Fibroblast of mammary gland (primary cell): ENCODE measurements around the gene MYO10.
"Not testable (repeated sequence)": the region's sequence is repeated elsewhere in the genome, so short reads cannot be mapped to it uniquely, and the experiment has no call there.

Experiments used
- DNase-seq: peaks from one replicate; pipeline ENCODE4 v3.0.0-alpha.2; 2010; ENCODE audit warnings: low read depth
- H3K4me3 ChIP-seq: 2 replicates; pipeline ENCODE4 v1.5.1; 2011; ENCODE audit warnings: low read depth, mild to moderate bottlenecking, low read length, moderate library complexity; ENCODE audit not compliant: control insufficient read depth
- TF ChIP-seq, protein P1 (sequence below): conservative IDR thresholded peaks from 2 replicates; pipeline ENCODE4 v1.5.1; 2011; ENCODE audit warnings: low read depth, low read length, inconsistent platforms; ENCODE audit not compliant: control insufficient read depth, insufficient read depth

The MYO10 gene

GRCh38 chr5:16877267-16877935 lies 58.7 kb downstream of the MYO10 start:
- DNase-seq, result no peak
- TF ChIP-seq, protein P1, sequence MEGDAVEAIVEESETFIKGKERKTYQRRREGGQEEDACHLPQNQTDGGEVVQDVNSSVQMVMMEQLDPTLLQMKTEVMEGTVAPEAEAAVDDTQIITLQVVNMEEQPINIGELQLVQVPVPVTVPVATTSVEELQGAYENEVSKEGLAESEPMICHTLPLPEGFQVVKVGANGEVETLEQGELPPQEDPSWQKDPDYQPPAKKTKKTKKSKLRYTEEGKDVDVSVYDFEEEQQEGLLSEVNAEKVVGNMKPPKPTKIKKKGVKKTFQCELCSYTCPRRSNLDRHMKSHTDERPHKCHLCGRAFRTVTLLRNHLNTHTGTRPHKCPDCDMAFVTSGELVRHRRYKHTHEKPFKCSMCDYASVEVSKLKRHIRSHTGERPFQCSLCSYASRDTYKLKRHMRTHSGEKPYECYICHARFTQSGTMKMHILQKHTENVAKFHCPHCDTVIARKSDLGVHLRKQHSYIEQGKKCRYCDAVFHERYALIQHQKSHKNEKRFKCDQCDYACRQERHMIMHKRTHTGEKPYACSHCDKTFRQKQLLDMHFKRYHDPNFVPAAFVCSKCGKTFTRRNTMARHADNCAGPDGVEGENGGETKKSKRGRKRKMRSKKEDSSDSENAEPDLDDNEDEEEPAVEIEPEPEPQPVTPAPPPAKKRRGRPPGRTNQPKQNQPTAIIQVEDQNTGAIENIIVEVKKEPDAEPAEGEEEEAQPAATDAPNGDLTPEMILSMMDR, result no peak
- no peak overlapping the region for H3K4me3 ChIP-seq

DNA sequence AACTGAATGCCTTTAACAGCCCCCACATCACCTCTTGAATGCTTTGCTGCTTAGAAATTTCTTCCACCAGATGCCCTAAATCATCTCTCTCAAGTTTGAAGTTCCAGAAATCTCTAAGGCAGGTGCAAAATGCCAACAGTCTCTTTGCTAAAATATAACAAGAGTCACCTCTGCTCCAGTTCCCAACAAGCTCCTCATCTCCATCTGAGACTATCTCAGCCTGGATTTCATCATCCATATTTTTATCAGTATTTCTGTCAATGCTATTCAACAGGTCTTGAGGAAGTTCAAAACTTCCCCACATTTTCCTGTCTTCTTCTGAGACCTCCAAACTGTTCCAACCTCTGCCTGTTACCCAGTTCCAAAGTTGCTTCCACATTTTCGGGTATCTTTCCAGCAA lies 61.7 kb downstream of the MYO10 start:
- not testable (repeated sequence) for H3K4me3 ChIP-seq, DNase-seq

DNA sequence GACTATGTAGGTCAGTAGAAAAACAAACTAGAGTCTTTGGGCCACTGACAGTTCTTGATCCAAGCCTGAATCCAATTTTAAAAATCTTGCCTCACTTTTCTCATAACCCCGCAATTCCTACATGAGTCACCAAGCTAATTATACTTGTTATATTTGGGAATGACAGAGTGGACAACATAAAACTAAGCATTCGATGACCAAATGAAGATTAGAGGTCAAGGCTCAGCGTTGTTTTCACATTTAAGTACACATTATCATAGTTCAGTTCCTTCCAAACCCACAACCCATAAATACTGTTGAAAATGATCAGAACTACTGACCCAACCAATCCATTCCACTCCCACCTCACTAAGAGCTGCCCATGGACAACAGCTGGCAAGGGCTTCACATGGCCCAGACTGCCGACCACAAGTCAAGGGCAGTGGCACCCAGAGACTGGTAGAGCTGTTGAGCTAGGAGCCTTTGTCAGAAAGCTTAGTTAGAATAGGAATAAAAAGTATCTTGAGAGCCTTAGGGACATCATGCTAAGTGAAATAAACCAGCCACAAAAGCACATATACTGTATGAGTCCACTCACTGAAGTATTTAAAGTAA lies 64.2 kb downstream of the MYO10 start:
- H3K4me3 ChIP-seq, result no peak overlapping the region
- DNase-seq, result peak; percentile 90

GRCh38 chr5:16870878-16871277 lies 65.2 kb downstream of the MYO10 start:
- peak; percentile 40 for DNase-seq
- H3K4me3 ChIP-seq, result no peak overlapping the region
- TF ChIP-seq, protein P1, result no peak

More for the DNA sequence above, 64.2 kb downstream of the MYO10 start:
- TF ChIP-seq, protein P1, result no peak

GRCh38 chr5:16869821-16870796 lies 66.0 kb downstream of the MYO10 start:
- TF ChIP-seq, protein P1, result no peak
- peak; percentile 68 for DNase-seq
- no peak overlapping the region for H3K4me3 ChIP-seq

- H3K4me3 ChIP-seq, result no peak overlapping the region
- no peak for DNase-seq
- TF ChIP-seq, protein P1, result no peak
Measured at GRCh38 chr5:16867577-16867953, 68.5 kb downstream of the MYO10 start.
